NCI-H69 (cell line): ENCODE measurements around the gene LRP1B.

Experiments used
- DNase-seq: peaks from one replicate; lab custom pipeline; 2025; lab: John Stamatoyannopoulos, UW

Gene LRP1B

GRCh38 chr2:141113301-141113700, 1017.5 kb downstream of the LRP1B start:
- no peak for DNase-seq

- DNase-seq, result peak; percentile 45
Observed at GRCh38 chr2:141109633-141110032, 1021.2 kb downstream of the LRP1B start.

GRCh38 chr2:141105763-141106162, 1025.1 kb downstream of the LRP1B start:
- DNase-seq, result peak; percentile 28

GRCh38 chr2:141103216-141103615, 1027.6 kb downstream of the LRP1B start:
- no peak for DNase-seq

GRCh38 chr2:141079231-141079630, 1051.6 kb downstream of the LRP1B start:
- peak; percentile 69 for DNase-seq

- no peak for DNase-seq
Observed at GRCh38 chr2:141075753-141076152, 1055.1 kb downstream of the LRP1B start.

GRCh38 chr2:141068053-141068682, 1062.6 kb downstream of the LRP1B start:
- no peak for DNase-seq

- no peak for DNase-seq
Observed at GRCh38 chr2:141065042-141065441, 1065.8 kb downstream of the LRP1B start.

- no peak for DNase-seq
Observed at GRCh38 chr2:141063406-141063805, 1067.4 kb downstream of the LRP1B start.

GRCh38 chr2:141062443-141062842, 1068.4 kb downstream of the LRP1B start:
- no peak for DNase-seq

GRCh38 chr2:141062031-141062430, 1068.8 kb downstream of the LRP1B start:
- DNase-seq, result no peak

- no peak for DNase-seq
Observed at GRCh38 chr2:141058556-141058955, 1072.3 kb downstream of the LRP1B start.

GRCh38 chr2:141055531-141055930, 1075.3 kb downstream of the LRP1B start:
- no peak for DNase-seq

- DNase-seq, result no peak
Observed at GRCh38 chr2:141048951-141049350, 1081.9 kb downstream of the LRP1B start.

- peak; percentile 61 for DNase-seq
Observed at GRCh38 chr2:141041281-141041680, 1089.5 kb downstream of the LRP1B start.

GRCh38 chr2:141038341-141038740, 1092.5 kb downstream of the LRP1B start:
- no peak for DNase-seq

GRCh38 chr2:141037361-141037760, 1093.5 kb downstream of the LRP1B start:
- no peak for DNase-seq

- no peak for DNase-seq
Observed at GRCh38 chr2:141035846-141036420, 1094.9 kb downstream of the LRP1B start.

- peak; percentile 75 for DNase-seq
Observed at GRCh38 chr2:141029428-141030078, 1101.3 kb downstream of the LRP1B start.

GRCh38 chr2:141027221-141027620, 1103.6 kb downstream of the LRP1B start:
- no peak for DNase-seq

GRCh38 chr2:141021611-141022010, 1109.2 kb downstream of the LRP1B start:
- no peak for DNase-seq

- no peak for DNase-seq
Observed at GRCh38 chr2:141021109-141021508, 1109.7 kb downstream of the LRP1B start.

- no peak for DNase-seq
Observed at GRCh38 chr2:141020346-141020745, 1110.5 kb downstream of the LRP1B start.
